ENCODE measurements around the gene BAD. TPM values are rescaled to one million over a fixed set of nuclear protein-coding genes. Genes with fewer than 3 reads are reported as not detected.

Gene BAD
- total RNA-seq, 1 donor from 2014 or later: 73.6 TPM

- DNase-seq (ENCODE audit: extremely low spot score, unreplicated experiment): no peak
- TF ChIP-seq CTCF (IDR thresholded peaks at IDR 0.05): no peak
- Mint-ChIP-seq H3K27me3 (ENCODE audit: unreplicated experiment) (no peaks in the 10 kb centered on the region), H3K36me3 (ENCODE audit: unreplicated experiment) (peaks cover 9% of the 10 kb centered on the region), H3K27ac (ENCODE audit: unreplicated experiment) (no peak overlapping the region), H3K4me3 (ENCODE audit: unreplicated experiment) (no peak overlapping the region), H3K9me3 (ENCODE audit: unreplicated experiment) (no peaks in the 10 kb centered on the region), H3K4me1 (ENCODE audit: unreplicated experiment) (peaks cover 22% of the 10 kb centered on the region)
These were observed 29.0 kb downstream of the BAD start for GRCh38 chr11:64255135-64256128.

- peaks cover under 1% of the 10 kb centered on the region for H3K36me3 Mint-ChIP-seq (ENCODE audit: unreplicated experiment)
- no peaks in the 10 kb centered on the region for H3K9me3 Mint-ChIP-seq (ENCODE audit: unreplicated experiment)
- no peak for DNase-seq (ENCODE audit: extremely low spot score, unreplicated experiment)
- H3K4me3 Mint-ChIP-seq (ENCODE audit: unreplicated experiment): no peak overlapping the region
- peaks cover 22% of the 10 kb centered on the region for H3K4me1 Mint-ChIP-seq (ENCODE audit: unreplicated experiment)
- H3K27ac Mint-ChIP-seq (ENCODE audit: unreplicated experiment): peak overlapping the region; percentile 34
- no peak for TF ChIP-seq CTCF (IDR thresholded peaks at IDR 0.05)
- H3K27me3 Mint-ChIP-seq (ENCODE audit: unreplicated experiment): no peaks in the 10 kb centered on the region
These were observed 30.1 kb downstream of the BAD start for GRCh38 chr11:64254326-64254725.

GRCh38 chr11:64253481-64253880, 31.0 kb downstream of the BAD start:
- Mint-ChIP-seq H3K27me3 (ENCODE audit: unreplicated experiment) (no peaks in the 10 kb centered on the region), H3K4me3 (ENCODE audit: unreplicated experiment) (peak overlapping the region; percentile 53), H3K27ac (ENCODE audit: unreplicated experiment) (peak overlapping the region; percentile 34), H3K9me3 (ENCODE audit: unreplicated experiment) (no peaks in the 10 kb centered on the region), H3K36me3 (ENCODE audit: unreplicated experiment) (no peaks in the 10 kb centered on the region), H3K4me1 (ENCODE audit: unreplicated experiment) (peaks cover 22% of the 10 kb centered on the region)
- TF ChIP-seq CTCF (IDR thresholded peaks at IDR 0.05): no peak
- DNase-seq (ENCODE audit: extremely low spot score, unreplicated experiment): no peak

GRCh38 chr11:64253043-64253442, 31.4 kb downstream of the BAD start:
- DNase-seq (ENCODE audit: extremely low spot score, unreplicated experiment): no peak
- no peaks in the 10 kb centered on the region for H3K9me3 Mint-ChIP-seq (ENCODE audit: unreplicated experiment)
- H3K27me3 Mint-ChIP-seq (ENCODE audit: unreplicated experiment): no peaks in the 10 kb centered on the region
- H3K4me3 Mint-ChIP-seq (ENCODE audit: unreplicated experiment): peak overlapping the region; percentile 53
- peak overlapping the region; percentile 34 for H3K27ac Mint-ChIP-seq (ENCODE audit: unreplicated experiment)
- peaks cover 22% of the 10 kb centered on the region for H3K4me1 Mint-ChIP-seq (ENCODE audit: unreplicated experiment)
- H3K36me3 Mint-ChIP-seq (ENCODE audit: unreplicated experiment): no peaks in the 10 kb centered on the region
- no peak for TF ChIP-seq CTCF (IDR thresholded peaks at IDR 0.05)

Measured in osteocyte (in vitro differentiated cells).